ENCODE data around the gene C4orf46.

DNA sequence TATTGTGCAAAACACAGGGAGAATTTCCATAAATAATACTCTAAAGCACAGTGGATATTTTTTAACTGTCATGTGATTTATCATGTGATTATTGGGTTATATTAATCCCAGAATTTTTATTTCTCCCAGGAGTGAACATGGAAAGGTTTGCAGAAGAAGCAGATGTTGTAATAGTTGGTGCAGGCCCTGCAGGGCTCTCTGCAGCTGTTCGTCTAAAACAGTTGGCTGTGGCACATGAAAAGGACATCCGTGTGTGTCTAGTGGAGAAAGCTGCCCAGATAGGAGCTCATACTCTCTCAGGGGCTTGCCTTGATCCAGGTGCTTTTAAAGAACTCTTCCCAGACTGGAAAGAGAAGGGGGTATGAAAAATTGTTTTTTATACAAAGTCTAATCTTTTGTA is 10.4 kb upstream of the C4orf46 start:
- TF ChIP-seq, protein P1, sequence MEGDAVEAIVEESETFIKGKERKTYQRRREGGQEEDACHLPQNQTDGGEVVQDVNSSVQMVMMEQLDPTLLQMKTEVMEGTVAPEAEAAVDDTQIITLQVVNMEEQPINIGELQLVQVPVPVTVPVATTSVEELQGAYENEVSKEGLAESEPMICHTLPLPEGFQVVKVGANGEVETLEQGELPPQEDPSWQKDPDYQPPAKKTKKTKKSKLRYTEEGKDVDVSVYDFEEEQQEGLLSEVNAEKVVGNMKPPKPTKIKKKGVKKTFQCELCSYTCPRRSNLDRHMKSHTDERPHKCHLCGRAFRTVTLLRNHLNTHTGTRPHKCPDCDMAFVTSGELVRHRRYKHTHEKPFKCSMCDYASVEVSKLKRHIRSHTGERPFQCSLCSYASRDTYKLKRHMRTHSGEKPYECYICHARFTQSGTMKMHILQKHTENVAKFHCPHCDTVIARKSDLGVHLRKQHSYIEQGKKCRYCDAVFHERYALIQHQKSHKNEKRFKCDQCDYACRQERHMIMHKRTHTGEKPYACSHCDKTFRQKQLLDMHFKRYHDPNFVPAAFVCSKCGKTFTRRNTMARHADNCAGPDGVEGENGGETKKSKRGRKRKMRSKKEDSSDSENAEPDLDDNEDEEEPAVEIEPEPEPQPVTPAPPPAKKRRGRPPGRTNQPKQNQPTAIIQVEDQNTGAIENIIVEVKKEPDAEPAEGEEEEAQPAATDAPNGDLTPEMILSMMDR (IDR thresholded peaks at IDR 0.05; ENCODE audit: insufficient read depth, low read depth, low read length) = no peak
- TF ChIP-seq EZH2 (IDR thresholded peaks at IDR 0.05; ENCODE audit: insufficient read depth, low read length) = no peak

All from astrocyte (in vitro differentiated cells and primary cell).